PC-3 (cell line): ENCODE data around the gene ADAT3.

Source experiments
- EZH2 ChIP-seq: fragments of 300-600 bp; sonication (generic); IDR thresholded peaks from one replicate; pipeline ENCODE4 v1.6.1; 2017; ENCODE audit warnings: antibody characterized with exemption, mild to moderate bottlenecking, low read length; ENCODE audit not compliant: unreplicated experiment
- TF ChIP-seq, protein P1 (sequence below): fragments of 300-600 bp; sonication (generic); conservative IDR thresholded peaks from 2 replicates; pipeline ENCODE4 v1.5.1; 2017; ENCODE audit warnings: antibody characterized with exemption, low read depth, mild to moderate bottlenecking, low read length

DNA sequence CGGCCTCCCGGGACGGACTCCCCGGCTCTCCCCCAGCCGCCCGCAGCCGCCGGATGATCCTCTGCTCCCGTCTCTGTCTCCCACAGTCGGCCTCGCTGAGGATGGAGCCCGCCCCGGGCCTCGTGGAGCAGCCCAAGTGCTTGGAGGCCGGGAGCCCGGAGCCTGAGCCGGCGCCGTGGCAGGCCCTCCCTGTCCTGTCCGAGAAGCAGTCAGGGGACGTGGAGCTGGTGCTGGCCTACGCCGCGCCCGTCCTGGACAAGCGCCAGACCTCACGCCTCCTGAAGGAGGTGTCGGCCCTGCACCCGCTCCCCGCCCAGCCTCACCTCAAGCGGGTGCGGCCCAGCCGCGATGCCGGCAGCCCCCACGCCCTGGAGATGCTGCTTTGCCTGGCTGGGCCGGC is 6.8 kb downstream of the ADAT3 start:
- TF ChIP-seq, protein P1, sequence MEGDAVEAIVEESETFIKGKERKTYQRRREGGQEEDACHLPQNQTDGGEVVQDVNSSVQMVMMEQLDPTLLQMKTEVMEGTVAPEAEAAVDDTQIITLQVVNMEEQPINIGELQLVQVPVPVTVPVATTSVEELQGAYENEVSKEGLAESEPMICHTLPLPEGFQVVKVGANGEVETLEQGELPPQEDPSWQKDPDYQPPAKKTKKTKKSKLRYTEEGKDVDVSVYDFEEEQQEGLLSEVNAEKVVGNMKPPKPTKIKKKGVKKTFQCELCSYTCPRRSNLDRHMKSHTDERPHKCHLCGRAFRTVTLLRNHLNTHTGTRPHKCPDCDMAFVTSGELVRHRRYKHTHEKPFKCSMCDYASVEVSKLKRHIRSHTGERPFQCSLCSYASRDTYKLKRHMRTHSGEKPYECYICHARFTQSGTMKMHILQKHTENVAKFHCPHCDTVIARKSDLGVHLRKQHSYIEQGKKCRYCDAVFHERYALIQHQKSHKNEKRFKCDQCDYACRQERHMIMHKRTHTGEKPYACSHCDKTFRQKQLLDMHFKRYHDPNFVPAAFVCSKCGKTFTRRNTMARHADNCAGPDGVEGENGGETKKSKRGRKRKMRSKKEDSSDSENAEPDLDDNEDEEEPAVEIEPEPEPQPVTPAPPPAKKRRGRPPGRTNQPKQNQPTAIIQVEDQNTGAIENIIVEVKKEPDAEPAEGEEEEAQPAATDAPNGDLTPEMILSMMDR, result no peak
- TF ChIP-seq EZH2, result no peak
